Nasal cavity respiratory epithelium epithelial cell of viscerocranial mucosa (primary cell): ENCODE results near the gene MICOS13. TPM values are rescaled to one million over a fixed set of nuclear protein-coding genes. Genes with fewer than 3 reads are reported as not detected.

Experiments used
- total RNA-seq: library from RNA; depleted of rRNA; stranded (reverse); fragments of >200 nt; gene quantifications from 2 replicates; pipeline ENCODE4 v1.2.3, GENCODE V29; 2014

The MICOS13 gene, protein sequence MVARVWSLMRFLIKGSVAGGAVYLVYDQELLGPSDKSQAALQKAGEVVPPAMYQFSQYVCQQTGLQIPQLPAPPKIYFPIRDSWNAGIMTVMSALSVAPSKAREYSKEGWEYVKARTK
- total RNA-seq = 16.6 and 30.8 TPM in 2 replicates

DNA sequence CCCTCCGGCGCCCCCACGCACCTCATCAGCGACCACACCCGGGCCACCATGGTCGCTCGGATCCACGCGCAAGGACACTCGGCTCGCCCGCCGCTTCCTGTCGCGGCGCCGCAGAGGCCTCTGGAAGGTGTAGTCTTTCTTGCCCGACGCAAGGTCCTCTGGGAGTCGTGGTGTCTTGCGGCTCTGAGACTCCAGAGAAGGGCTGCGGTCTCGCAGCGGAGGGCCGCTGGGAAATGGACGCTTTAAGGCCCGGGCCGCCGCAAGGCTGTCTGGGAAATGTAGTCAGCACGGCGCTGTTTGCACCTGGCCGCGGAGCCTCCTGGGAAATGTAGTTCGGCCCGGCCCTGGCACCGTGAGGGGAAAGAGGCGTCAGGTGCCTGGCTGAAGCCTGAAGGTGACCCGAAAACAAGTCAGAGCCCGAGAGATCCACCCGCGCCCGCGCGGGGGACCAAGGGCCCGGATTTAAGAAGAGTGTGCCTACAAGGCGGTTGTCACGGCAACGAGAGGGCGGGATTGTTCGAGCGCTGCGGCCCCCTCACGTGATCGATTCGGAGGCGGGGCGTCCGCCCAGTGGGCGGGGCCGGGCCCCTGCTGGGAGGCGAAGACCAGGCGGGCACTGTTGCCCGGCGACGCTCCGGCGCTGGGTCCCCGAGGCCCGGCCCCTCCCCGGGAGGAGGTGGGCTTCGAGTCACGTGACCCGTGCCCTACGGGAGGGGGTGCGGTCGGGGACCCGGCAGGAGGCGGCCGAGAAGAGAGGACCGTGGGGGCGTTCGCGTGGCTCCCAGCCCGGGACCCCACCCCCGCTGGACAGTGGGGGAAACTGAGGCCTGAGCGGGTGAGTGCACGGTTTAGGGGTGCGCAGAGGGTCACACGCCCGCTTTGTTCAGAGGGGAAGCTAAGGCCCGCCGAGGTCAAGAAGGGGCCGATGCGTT lies at the start of gene MICOS13, which contains the start of gene HSD11B1L:
TSS of gene MICOS13 (minus strand) at position 80 of the 932 bp plus-strand sequence. CDS start at position 50, 30 bp downstream.
TSS of gene HSD11B1L (plus strand) at position 591 of the 932 bp plus-strand sequence. CDS start 3,806 bp downstream, outside the sequence.

DNA sequence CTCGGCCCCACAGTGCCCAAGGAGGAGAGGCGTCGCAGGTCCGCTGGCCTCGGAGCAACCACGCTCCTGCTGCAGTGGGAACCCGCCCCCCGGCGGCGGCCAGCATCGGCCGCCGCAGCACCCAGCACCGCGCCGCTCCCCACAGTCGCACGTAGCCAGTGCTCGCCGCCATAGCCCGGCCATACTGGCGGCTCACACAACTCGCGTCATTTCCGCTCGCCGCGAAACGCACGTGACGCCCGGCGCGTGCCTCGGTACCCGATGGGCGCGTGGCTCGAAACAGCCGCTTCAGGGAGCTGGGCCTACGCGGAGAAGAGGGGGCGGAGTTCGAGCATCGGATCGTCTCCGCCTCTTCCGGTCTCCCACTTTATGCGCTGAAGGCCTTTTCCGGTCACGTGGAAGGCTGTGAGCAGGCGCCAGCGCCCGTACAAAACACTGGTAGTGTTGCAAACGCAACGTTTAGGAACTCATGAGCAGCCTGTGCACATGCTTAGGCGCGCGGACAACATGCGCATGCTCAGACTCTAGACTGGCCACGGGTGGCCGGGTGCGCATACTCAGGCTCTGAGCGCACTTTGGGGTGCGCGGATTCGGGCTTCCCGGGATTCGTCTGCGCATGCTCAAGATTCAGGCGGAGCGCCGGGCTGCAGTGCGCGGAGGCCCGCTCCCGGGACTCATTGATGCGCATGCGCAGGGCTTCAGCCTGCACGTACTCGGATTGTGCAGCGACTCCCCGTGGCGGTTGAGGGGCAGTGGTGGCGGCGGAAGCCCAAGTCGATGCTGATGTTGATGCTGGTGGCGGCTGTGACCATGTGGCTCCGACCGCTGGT lies 39.9 kb upstream of the MICOS13 start, which contains the start of the genes CATSPERD and LONP1:
TSS of gene CATSPERD (plus strand) at position 677 of the 830 bp plus-strand sequence. CDS start at position 778, 101 bp downstream.
TSS of gene LONP1 (minus strand) at position 186 of the 830 bp plus-strand sequence. CDS start at position 172, 14 bp downstream.

DNA sequence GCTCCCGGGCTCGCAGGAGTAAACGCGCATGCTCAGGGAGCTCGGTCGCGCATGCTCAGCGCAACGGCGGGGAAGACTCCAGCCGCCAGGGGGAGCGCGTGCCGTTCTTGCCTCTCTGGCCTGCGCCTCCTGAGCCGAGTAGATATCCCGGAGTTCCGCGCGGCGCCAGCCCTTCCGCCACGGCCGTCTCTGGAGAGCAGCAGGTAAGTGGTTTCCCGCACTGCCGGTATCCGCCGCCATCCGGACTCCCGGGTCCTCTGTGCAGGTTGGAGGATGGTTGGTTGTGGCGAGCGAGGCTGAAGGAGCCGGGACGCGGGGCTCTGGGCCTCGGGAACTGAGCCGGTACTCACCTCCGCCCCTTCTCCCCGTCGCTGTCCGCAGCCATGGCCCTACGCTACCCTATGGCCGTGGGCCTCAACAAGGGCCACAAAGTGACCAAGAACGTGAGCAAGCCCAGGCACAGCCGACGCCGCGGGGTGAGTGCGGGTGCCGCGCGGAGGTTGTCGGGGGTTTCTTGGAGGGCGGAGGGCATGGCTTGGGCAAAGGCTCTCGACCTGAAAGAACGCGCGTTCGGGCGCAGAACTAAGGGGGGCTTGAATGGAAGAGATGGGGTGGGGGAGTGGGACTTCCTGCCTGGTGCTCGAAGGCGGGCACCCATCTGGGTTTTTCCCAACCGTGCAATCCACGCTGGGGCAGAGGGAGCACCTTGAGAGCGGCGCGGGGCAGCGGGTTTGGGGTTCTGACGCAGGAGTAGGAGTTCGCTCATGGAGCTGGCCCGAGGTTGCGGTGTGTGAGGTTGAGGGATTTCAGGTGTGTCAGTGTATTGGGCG lies 10.0 kb upstream of the MICOS13 start, which contains the start of gene RPL36:
TSS of gene RPL36 (plus strand) at position 171 of the 830 bp plus-strand sequence. CDS start at position 384, 213 bp downstream.

Other genes with a start within 250 kb of the MICOS13 start
- gene ZNRF4, start 225.1 kb downstream of the MICOS13 start, total RNA-seq = not detected in 2 replicates
- gene TINCR, start 112.6 kb downstream of the MICOS13 start, total RNA-seq = 6.9 and 14.0 TPM in 2 replicates
- 31.8 and 41.9 TPM in 2 replicates for gene SAFB2, start 57.7 kb downstream of the MICOS13 start, total RNA-seq
- gene SAFB, start 57.4 kb downstream of the MICOS13 start, total RNA-seq = 71.1 and 97.0 TPM in 2 replicates
- gene HSD11B1L, start 511 bp upstream of the MICOS13 start, total RNA-seq = 5.1 and 10.4 TPM in 2 replicates
- 351 and 752 TPM in 2 replicates for gene RPL36, start 9.8 kb upstream of the MICOS13 start, total RNA-seq
- 216 and 221 TPM in 2 replicates for gene LONP1, start 39.6 kb upstream of the MICOS13 start, total RNA-seq
- not detected in 2 replicates for gene CATSPERD, start 40.1 kb upstream of the MICOS13 start, total RNA-seq
- gene PRR22, start 104.2 kb upstream of the MICOS13 start, total RNA-seq = 0.34 and 0.50 TPM in 2 replicates
- gene DUS3L, start 110.6 kb upstream of the MICOS13 start, total RNA-seq = 29.2 and 41.4 TPM in 2 replicates
- 0.28 and 0.68 TPM in 2 replicates for gene NRTN, start 124.6 kb upstream of the MICOS13 start, total RNA-seq
- 1.0 and 8.1 TPM in 2 replicates for gene FUT6, start 159.2 kb upstream of the MICOS13 start, total RNA-seq
- gene FUT3, start 170.9 kb upstream of the MICOS13 start, total RNA-seq = 14.2 and 18.5 TPM in 2 replicates
- gene FUT5, start 190.0 kb upstream of the MICOS13 start, total RNA-seq = under 0.01 TPM in 1 of 2 replicates, not detected in the other
- 111 and 182 TPM in 2 replicates for gene NDUFA11, start 223.3 kb upstream of the MICOS13 start, total RNA-seq
- gene VMAC, start 224.4 kb upstream of the MICOS13 start, total RNA-seq = 5.1 and 5.6 TPM in 2 replicates
- gene CAPS, start 233.7 kb upstream of the MICOS13 start, total RNA-seq = 1.7 and 6.3 TPM in 2 replicates